Choroid plexus epithelial cell (primary cell): ENCODE results near the gene SPOCK3.
"Not testable (repeated sequence)": the region's sequence is repeated elsewhere in the genome, so short reads cannot be mapped to it uniquely, and the experiment has no call there.

Source experiments
- DNase-seq: peaks from one replicate; pipeline ENCODE4 v3.0.0-alpha.2; 2010; ENCODE audit warnings: low read depth
- H3K4me3 ChIP-seq: 2 replicates; pipeline ENCODE4 v1.5.1; 2011; ENCODE audit warnings: low read depth, mild to moderate bottlenecking, control low read depth, low read length, moderate library complexity
- TF ChIP-seq, protein P1 (sequence below): conservative IDR thresholded peaks from 2 replicates; pipeline ENCODE4 v1.5.1; 2011; ENCODE audit warnings: low read depth, mild to moderate bottlenecking, control low read depth, inconsistent platforms, low read length, moderate library complexity

SPOCK3 gene

DNA sequence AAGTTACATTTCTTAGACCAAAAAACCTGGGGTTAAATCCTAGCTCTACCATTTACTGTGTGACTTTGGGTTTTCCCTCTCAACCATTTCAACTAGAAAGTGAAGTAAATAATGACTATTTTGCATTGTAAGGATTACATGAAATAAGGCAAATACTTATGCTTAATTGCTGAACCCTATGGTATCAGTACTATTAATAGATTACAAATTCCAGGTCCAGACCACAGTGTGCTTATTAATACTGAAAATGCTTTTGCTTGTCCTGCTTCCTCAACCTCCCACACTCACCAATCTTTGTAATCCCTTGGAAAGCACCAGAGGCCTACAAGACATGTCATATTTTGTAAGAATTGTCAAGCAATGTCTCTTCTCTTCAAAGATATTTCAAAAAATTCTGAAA, 456.5 kb downstream of the SPOCK3 start:
- TF ChIP-seq, protein P1, sequence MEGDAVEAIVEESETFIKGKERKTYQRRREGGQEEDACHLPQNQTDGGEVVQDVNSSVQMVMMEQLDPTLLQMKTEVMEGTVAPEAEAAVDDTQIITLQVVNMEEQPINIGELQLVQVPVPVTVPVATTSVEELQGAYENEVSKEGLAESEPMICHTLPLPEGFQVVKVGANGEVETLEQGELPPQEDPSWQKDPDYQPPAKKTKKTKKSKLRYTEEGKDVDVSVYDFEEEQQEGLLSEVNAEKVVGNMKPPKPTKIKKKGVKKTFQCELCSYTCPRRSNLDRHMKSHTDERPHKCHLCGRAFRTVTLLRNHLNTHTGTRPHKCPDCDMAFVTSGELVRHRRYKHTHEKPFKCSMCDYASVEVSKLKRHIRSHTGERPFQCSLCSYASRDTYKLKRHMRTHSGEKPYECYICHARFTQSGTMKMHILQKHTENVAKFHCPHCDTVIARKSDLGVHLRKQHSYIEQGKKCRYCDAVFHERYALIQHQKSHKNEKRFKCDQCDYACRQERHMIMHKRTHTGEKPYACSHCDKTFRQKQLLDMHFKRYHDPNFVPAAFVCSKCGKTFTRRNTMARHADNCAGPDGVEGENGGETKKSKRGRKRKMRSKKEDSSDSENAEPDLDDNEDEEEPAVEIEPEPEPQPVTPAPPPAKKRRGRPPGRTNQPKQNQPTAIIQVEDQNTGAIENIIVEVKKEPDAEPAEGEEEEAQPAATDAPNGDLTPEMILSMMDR: no peak
- no peak overlapping the region for H3K4me3 ChIP-seq
- DNase-seq: no peak

DNA sequence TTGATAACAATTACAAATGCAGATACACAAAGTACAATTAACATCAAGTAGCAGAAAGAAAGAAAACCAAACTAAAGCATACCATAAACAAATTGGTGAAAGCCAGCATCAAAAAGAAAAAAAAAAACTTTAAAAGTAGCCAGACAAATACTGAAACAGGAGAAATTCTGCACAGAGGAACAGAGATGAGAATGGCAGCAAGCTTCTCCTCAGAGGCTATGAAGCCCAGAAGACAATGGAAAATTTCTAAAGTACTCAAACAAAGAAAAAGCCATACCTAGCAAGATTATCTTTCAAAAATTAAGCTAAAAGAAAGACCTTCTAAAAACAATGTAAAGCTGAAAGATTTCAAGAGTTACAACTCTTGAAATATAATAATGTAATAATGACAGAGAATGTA, 471.3 kb downstream of the SPOCK3 start:
- TF ChIP-seq, protein P1: no peak
- DNase-seq: no peak
- H3K4me3 ChIP-seq: no peak overlapping the region

DNA sequence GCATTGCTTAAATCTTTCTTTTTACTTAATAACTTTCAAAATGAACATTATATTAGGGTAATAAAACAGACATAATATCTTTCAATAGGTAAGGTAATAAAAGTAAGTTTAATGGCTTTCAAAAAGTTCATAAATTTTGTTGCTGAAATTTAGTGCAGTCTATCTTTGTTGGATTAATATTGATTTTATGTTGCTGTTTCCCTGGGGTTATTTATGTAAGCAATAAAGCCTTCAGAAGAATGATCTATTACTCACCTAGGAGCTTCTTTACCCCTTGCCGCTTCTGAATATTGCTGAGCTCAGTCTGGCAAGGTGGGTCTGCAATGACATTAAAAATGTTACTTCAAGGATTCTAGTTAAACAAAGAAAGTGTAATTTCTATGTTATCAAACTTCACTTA, 492.6 kb downstream of the SPOCK3 start:
- TF ChIP-seq, protein P1: no peak
- no peak for DNase-seq
- H3K4me3 ChIP-seq: no peak overlapping the region

DNA sequence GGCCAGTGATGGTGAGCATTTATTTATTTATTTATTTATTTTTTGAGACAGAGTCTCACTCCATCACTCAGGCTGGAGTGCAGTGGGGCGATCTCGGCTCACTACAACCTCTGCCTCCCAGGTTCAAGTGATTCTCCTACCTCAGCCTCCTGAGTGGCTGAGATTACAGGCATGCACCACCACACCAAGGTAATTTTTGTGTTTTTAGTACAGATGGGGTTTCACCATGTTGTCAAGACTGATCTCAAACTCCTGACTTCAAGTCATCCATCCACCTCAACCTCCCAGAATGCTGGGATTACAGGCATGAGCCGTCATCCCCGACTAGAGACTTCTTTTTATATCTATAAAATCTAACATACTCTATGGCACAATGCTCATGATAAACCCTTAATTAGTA, 495.1 kb downstream of the SPOCK3 start:
- not testable (repeated sequence) for H3K4me3 ChIP-seq, DNase-seq

DNA sequence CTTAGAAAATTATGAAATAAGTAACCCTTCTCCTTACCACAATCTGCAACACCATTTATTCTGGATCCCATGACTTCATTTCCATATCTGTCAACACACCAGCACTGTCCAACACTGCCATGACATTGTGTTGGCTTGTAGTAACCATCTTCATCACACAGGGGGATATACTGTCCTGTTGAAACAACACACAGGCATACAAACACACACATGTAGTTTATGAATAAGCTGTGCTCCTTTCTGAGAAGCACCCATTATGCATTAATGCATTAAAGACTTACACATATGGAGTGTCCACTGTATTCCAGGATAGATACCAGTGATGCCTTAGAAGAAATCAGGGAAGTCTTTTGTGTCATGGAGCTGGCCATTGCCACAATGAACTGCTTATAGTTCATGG, 496.9 kb downstream of the SPOCK3 start:
- no peak for DNase-seq
- TF ChIP-seq, protein P1: no peak
- H3K4me3 ChIP-seq: no peak overlapping the region

DNA sequence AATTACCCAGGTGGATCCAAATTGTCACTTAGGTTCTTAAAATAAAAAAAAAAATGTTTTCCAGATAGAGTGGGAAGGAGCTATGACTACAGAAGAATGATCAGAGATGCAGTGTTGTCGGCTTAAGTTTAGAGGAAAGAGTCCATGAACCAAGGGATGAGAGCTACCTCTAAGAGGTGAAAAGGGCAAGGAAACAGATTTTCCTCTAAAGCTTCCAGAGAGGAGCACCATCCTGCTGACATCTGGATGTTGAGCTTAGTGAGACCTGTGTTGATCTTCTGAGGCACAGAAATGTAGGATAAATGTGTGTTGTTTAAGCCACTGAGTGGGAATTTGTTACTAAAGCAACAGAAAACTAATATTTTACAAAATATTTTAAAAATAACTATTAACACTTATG, 498.7 kb downstream of the SPOCK3 start:
- no peak for DNase-seq
- H3K4me3 ChIP-seq: no peak overlapping the region
- TF ChIP-seq, protein P1: no peak

DNA sequence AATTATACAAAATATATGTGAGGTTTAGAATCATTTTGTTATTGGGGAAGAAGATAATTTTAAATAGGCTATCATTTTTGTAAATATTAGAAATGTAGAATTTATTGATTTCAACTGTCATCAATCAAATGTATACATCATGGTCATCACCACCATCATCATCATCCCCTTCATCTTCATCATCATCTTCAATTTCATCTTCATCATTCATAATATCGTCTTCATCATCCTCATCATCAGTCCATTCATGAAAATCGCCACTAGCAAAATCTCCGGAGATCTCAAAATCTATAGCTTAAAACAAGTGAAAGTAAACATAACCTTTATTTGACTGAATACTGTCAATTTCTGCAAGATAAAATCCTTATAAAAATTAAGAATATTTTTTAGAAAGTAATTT, 499.5 kb downstream of the SPOCK3 start:
- DNase-seq: no peak
- TF ChIP-seq, protein P1: no peak
- H3K4me3 ChIP-seq: no peak overlapping the region

DNA sequence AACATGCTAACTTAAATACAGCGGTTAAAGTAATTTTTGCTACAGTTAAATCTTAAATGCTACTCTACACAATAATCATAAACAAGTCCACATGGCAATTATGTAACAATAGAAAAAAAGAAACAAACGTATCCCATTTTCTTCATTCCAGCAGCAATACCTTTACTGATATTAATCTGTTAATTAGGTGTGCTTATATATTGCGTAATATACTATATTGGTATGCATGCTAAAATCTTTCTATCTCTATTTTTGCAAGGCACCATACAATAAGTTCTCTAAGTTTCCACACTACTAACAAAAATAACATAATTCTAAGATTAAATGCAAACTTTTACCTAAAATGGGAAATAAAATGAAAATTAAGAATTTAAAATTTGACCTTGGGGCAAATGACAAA, 500.6 kb downstream of the SPOCK3 start:
- TF ChIP-seq, protein P1: no peak
- H3K4me3 ChIP-seq: no peak overlapping the region
- DNase-seq: no peak
